SH-SY5Y (cell line): Measurements from ENCODE around the gene MXRA7.

Experiments used
- GATA2 ChIP-seq: IDR thresholded peaks from 2 replicates; pipeline ENCODE4 v1.6.1; 2011; ENCODE audit warnings: mild to moderate bottlenecking, low read depth, low read length
- GATA3 ChIP-seq: IDR thresholded peaks from 2 replicates; pipeline ENCODE4 v1.6.1; 2011; ENCODE audit warnings: low read depth, mild to moderate bottlenecking, low read length, moderate library complexity

- TF ChIP-seq GATA2 (no peak), GATA3 (no peak)
These were observed 34.0 kb upstream of the MXRA7 start for GRCh38 chr17:76744747-76745146.
